ENCODE results near the gene CBX1. TPM values are rescaled to one million over a fixed set of nuclear protein-coding genes. Genes with fewer than 3 reads are reported as not detected.

CBX1 gene
- total and polyA plus RNA-seq, 10 of the 15 experiments (the other 5 are each of a cell fraction or from before 2014, with no cell fraction given): 11.8 to 99.2 (median 43.5) TPM

DNA sequence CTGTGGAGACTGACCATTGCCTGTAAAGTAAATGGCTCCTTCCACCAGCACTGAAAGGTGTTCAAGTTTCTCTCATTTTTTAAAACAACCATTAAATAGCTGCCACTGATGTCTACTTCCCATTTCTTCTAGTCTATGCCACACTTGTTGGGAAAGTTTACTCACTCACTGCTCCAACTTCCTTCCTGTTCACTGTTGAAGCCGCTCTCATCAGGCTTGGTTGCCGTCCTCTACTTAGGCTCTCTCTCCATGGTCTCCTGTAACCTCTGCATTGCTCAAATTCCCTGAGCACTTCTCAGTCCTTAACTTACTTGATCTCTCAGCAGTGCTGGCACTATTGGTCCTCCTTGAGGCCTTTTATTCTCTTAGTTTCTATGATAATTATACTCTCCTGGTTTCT is 38.7 kb upstream of the CBX1 start:
- ATAC-seq (no peak), FAIRE-seq (no peak), DNase-seq (ENCODE audit: low read depth, low spot score) (no peak)
- Histone ChIP-seq H3K27me3 (replicated peaks in 1 of 2; ENCODE audit: control insufficient read depth in 2 of 2, insufficient read depth in 2 of 2, low read length in 1 of 2) (no peaks in the 10 kb centered on the region), H3K27ac (ENCODE audit: control insufficient read depth, insufficient read depth) (no peak overlapping the region), H2AFZ (ENCODE audit: control insufficient read depth, low read depth, low read length) (no peak overlapping the region), H3K36me3 (ENCODE audit: control insufficient read depth in 2 of 2, insufficient read depth in 2 of 2, low read length in 1 of 2) (no peaks in the 10 kb centered on the region; a peak in 3 of 4 replicates), H3K4me3 (no peak overlapping the region), H3K4me1 (ENCODE audit: control insufficient read depth, insufficient read depth, low read length) (peaks cover 17% of the 10 kb centered on the region), H4K20me1 (ENCODE audit: control insufficient read depth, insufficient read depth) (no peaks in the 10 kb centered on the region), H3K9me3 (replicated peaks; ENCODE audit: control insufficient read depth, insufficient read depth, low read length) (no peaks in the 10 kb centered on the region), H3K9ac (ENCODE audit: control insufficient read depth, insufficient read depth, low read length) (no peak overlapping the region), H3K79me2 (ENCODE audit: control insufficient read depth, insufficient read depth, low read length) (no peaks in the 10 kb centered on the region), H3K4me2 (ENCODE audit: control insufficient read depth, insufficient read depth) (no peak overlapping the region)
- 26% methylated on average over 2 of the region's 2 CpGs for WGBS (ENCODE audit: insufficient coverage, insufficient replicate concordance, low lambda C conversion rate, missing lambda C conversion rate)
- POLR2A ChIA-PET: no interaction called here
- no TSS peak for BruUV-seq (replicated peaks)
- RAD21 ChIA-PET (ENCODE audit: unreplicated experiment): no interaction called here
- intact Hi-C loops (cut with micrococcal nuclease; ENCODE audit: unreplicated experiment) (no loop called here), in situ Hi-C loops (cut with MboI) (loop anchor here (5.0 kb wide), 1 partner anchor 113 kb away; no protein-coding TSS in a partner anchor)
- SMC1A ChIA-PET (ENCODE audit: uncharacterized antibody, unreplicated experiment): interaction anchor here (1.5 kb wide), 1 partner anchor 59 kb away, joined by 3 read pairs; no protein-coding TSS in a partner anchor
- CTCF ChIA-PET: interaction anchor here (0.9 to 6.0 kb wide), 5 partner anchors 10 to 60 kb away, joined by 3 to 32 read pairs (median 8); no protein-coding TSS in a partner anchor
- TF ChIP-seq JUNB (IDR thresholded peaks at IDR 0.05) (no peak), SMAD1 (IDR thresholded peaks at IDR 0.05; ENCODE audit: low read depth, partially characterized antibody) (no peak), BRCA1 (IDR thresholded peaks at IDR 0.05; ENCODE audit: low read depth, low read length) (no peak), ZNF274 (IDR thresholded peaks at IDR 0.05; ENCODE audit: insufficient read depth, insufficient read length) (no peak), CBFB (IDR thresholded peaks at IDR 0.05; ENCODE audit: low read depth) (no peak), YY1 (IDR thresholded peaks at IDR 0.05; ENCODE audit: low read depth, low read length) (no peak), ZNF384 (IDR thresholded peaks at IDR 0.05; ENCODE audit: borderline replicate concordance, low read depth, low read length) (no peak), POLR2AphosphoS5 (IDR thresholded peaks at IDR 0.05; ENCODE audit: low read length) (no peak), POLR2AphosphoS2 (IDR thresholded peaks at IDR 0.05; ENCODE audit: low read depth, low read length) (no peak), STAT1 (conservative IDR thresholded peaks at IDR 0.05) (no peak), SRF (IDR thresholded peaks at IDR 0.05; ENCODE audit: low read depth in 2 of 2, low read length in 2 of 2) (no peak), TCF7 (IDR thresholded peaks at IDR 0.05; ENCODE audit: borderline replicate concordance) (no peak), ZNF207 (IDR thresholded peaks at IDR 0.05; ENCODE audit: borderline replicate concordance) (no peak), ZBED1 (IDR thresholded peaks at IDR 0.05; ENCODE audit: borderline replicate concordance) (no peak), CEBPB (IDR thresholded peaks at IDR 0.05; ENCODE audit: borderline replicate concordance in 1 of 2, low read depth in 2 of 2, low read length in 2 of 2) (no peak), IKZF2 (IDR thresholded peaks at IDR 0.05) (no peak), NFXL1 (IDR thresholded peaks at IDR 0.05; ENCODE audit: borderline replicate concordance) (no peak)
- TF ChIP-seq, protein P1, sequence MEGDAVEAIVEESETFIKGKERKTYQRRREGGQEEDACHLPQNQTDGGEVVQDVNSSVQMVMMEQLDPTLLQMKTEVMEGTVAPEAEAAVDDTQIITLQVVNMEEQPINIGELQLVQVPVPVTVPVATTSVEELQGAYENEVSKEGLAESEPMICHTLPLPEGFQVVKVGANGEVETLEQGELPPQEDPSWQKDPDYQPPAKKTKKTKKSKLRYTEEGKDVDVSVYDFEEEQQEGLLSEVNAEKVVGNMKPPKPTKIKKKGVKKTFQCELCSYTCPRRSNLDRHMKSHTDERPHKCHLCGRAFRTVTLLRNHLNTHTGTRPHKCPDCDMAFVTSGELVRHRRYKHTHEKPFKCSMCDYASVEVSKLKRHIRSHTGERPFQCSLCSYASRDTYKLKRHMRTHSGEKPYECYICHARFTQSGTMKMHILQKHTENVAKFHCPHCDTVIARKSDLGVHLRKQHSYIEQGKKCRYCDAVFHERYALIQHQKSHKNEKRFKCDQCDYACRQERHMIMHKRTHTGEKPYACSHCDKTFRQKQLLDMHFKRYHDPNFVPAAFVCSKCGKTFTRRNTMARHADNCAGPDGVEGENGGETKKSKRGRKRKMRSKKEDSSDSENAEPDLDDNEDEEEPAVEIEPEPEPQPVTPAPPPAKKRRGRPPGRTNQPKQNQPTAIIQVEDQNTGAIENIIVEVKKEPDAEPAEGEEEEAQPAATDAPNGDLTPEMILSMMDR (IDR thresholded peaks at IDR 0.05 in 2 of 3, conservative IDR thresholded peaks at IDR 0.05 in 1 of 3; ENCODE audit: control insufficient read depth in 2 of 3, extremely low read depth in 1 of 3, insufficient read depth in 1 of 3, low read depth in 3 of 3, low read length in 3 of 3): no peak
- TF ChIP-seq, protein P2, sequence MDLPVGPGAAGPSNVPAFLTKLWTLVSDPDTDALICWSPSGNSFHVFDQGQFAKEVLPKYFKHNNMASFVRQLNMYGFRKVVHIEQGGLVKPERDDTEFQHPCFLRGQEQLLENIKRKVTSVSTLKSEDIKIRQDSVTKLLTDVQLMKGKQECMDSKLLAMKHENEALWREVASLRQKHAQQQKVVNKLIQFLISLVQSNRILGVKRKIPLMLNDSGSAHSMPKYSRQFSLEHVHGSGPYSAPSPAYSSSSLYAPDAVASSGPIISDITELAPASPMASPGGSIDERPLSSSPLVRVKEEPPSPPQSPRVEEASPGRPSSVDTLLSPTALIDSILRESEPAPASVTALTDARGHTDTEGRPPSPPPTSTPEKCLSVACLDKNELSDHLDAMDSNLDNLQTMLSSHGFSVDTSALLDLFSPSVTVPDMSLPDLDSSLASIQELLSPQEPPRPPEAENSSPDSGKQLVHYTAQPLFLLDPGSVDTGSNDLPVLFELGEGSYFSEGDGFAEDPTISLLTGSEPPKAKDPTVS (IDR thresholded peaks at IDR 0.05; ENCODE audit: low read depth, low read length): no peak
